GM21619 (cell line): Measurements from ENCODE around the gene TUBGCP5.
"Not testable (repeated sequence)": the region's sequence is repeated elsewhere in the genome, so short reads cannot be mapped to it uniquely, and the experiment has no call there.

Source experiments
- ATAC-seq: cut with Tn5 transposase; IDR thresholded peaks from one replicate; pipeline ENCODE4 v1.9.1; 2021; ENCODE audit not compliant: unreplicated experiment

The TUBGCP5 gene

GRCh38 chr15:23043535-23043934 is 4.2 kb upstream of the TUBGCP5 start:
- not testable (repeated sequence) for ATAC-seq

GRCh38 chr15:23041736-23042135 is 2.4 kb upstream of the TUBGCP5 start:
- ATAC-seq = not testable (repeated sequence)

- no peak for ATAC-seq
These were observed 530 bp upstream of the TUBGCP5 start for GRCh38 chr15:23039917-23040281.

- peak; percentile 4 for ATAC-seq
These were observed 635 bp downstream of the TUBGCP5 start for GRCh38 chr15:23038726-23039142.

GRCh38 chr15:23035964-23036566 is 3.3 kb downstream of the TUBGCP5 start:
- no peak for ATAC-seq

GRCh38 chr15:23033979-23034378 is 5.4 kb downstream of the TUBGCP5 start:
- ATAC-seq = no peak

- no peak for ATAC-seq
These were observed 13.2 kb downstream of the TUBGCP5 start for GRCh38 chr15:23026218-23026617.

GRCh38 chr15:23022156-23022555 is 17.2 kb downstream of the TUBGCP5 start:
- no peak for ATAC-seq

- ATAC-seq = no peak
These were observed 24.9 kb downstream of the TUBGCP5 start for GRCh38 chr15:23014394-23015000.

GRCh38 chr15:23013681-23014080 is 25.7 kb downstream of the TUBGCP5 start:
- no peak for ATAC-seq

- not testable (repeated sequence) for ATAC-seq
These were observed 26.8 kb downstream of the TUBGCP5 start for GRCh38 chr15:23012616-23013015.

GRCh38 chr15:23003736-23004135 is 35.6 kb downstream of the TUBGCP5 start:
- ATAC-seq = no peak

GRCh38 chr15:23002920-23003319 is 36.4 kb downstream of the TUBGCP5 start:
- no peak for ATAC-seq

GRCh38 chr15:22995795-22996194 is 43.6 kb downstream of the TUBGCP5 start:
- ATAC-seq = no peak

- ATAC-seq = no peak
These were observed 47.4 kb downstream of the TUBGCP5 start for GRCh38 chr15:22992024-22992326.

- ATAC-seq = no peak
These were observed 49.5 kb downstream of the TUBGCP5 start for GRCh38 chr15:22989576-22990477.

- ATAC-seq = no peak
These were observed 50.6 kb downstream of the TUBGCP5 start for GRCh38 chr15:22988811-22989210.

- ATAC-seq = not testable (repeated sequence)
These were observed 57.4 kb downstream of the TUBGCP5 start for GRCh38 chr15:22981931-22982330.

GRCh38 chr15:22981051-22981840 is 58.1 kb downstream of the TUBGCP5 start:
- no peak for ATAC-seq

- peak; percentile 59 for ATAC-seq
These were observed 58.9 kb downstream of the TUBGCP5 start, which contains the start of gene CYFIP1 for GRCh38 chr15:22980189-22981050. TSS of gene CYFIP1 (minus strand) at chr15:22980368. CDS start at chr15:22947285, 33,083 bp downstream.
